ENCODE results near the gene CERT1.
A peak's percentile ranks its signal among the peaks of the same experiment; 100 is the strongest.

Gene CERT1

DNA sequence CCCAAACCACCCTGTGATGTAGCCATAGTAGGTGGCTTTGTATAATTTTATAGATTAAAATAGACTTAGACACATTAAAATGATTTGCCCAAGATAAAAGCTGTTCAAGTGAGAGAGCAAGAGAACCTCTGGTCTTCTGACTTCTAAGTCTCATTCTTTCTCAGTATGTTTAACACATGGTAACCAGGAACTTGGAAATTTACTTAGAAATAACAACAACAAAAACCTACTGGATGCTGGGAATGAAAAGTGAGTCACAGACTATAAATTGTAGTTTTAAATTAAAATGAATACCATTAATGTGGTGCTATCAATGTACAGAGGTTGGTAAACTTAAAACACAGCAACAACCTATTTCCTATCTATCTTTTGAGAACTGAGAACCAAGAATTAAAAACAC is 144.0 kb downstream of the CERT1 start (continued):
- TF ChIP-seq ZNF768 (tag by site-specific recombination; IDR thresholded peaks at IDR 0.05) = no peak
- TF ChIP-seq, protein P1, sequence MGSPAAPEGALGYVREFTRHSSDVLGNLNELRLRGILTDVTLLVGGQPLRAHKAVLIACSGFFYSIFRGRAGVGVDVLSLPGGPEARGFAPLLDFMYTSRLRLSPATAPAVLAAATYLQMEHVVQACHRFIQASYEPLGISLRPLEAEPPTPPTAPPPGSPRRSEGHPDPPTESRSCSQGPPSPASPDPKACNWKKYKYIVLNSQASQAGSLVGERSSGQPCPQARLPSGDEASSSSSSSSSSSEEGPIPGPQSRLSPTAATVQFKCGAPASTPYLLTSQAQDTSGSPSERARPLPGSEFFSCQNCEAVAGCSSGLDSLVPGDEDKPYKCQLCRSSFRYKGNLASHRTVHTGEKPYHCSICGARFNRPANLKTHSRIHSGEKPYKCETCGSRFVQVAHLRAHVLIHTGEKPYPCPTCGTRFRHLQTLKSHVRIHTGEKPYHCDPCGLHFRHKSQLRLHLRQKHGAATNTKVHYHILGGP (tag by site-specific recombination; IDR thresholded peaks at IDR 0.05) = no peak
- no peak for TF ChIP-seq ZNF664 (tag by site-specific recombination; IDR thresholded peaks at IDR 0.05)

DNA sequence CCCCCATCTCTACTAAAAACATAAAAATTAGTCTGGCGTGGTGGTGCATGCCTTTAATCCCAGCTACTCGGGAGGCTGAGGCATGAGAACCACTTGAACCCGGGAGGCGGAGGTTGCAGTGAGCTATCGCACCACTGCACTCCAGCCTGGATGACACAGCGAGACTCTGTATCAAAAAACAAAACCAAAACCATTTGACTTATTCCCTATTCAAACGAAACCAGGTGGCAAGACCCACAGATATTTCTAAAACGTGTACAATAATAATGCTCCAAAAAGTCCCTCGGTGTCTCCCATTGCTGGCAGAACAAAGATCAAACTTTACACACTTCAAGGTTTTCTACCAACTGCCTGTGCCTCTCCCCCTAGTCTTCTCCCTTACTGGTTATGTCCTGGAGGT is 144.6 kb downstream of the CERT1 start:
- H3K9me3 ChIP-seq (ENCODE audit: control insufficient read depth, insufficient read depth, low read depth, low read length) = no peaks in the 10 kb centered on the region
- H3K27ac ChIP-seq (ENCODE audit: extremely low read depth, low read depth, low read length) = no peak overlapping the region
- CTCF ChIA-PET = interaction anchor here (0.6 kb wide), 1 partner anchor 10 kb away, joined by 3 read pairs; no protein-coding TSS in a partner anchor
- peaks cover 0 to 14% of the 10 kb centered on the region in 2 experiments; a peak in 2 of 3 replicates for H3K36me3 ChIP-seq (ENCODE audit: control insufficient read depth in 2 of 2, insufficient read depth in 1 of 2, low read length in 2 of 2)
- no peak for TF ChIP-seq ZNF157 (tag by site-specific recombination; IDR thresholded peaks at IDR 0.05)
- TF ChIP-seq, protein P2, sequence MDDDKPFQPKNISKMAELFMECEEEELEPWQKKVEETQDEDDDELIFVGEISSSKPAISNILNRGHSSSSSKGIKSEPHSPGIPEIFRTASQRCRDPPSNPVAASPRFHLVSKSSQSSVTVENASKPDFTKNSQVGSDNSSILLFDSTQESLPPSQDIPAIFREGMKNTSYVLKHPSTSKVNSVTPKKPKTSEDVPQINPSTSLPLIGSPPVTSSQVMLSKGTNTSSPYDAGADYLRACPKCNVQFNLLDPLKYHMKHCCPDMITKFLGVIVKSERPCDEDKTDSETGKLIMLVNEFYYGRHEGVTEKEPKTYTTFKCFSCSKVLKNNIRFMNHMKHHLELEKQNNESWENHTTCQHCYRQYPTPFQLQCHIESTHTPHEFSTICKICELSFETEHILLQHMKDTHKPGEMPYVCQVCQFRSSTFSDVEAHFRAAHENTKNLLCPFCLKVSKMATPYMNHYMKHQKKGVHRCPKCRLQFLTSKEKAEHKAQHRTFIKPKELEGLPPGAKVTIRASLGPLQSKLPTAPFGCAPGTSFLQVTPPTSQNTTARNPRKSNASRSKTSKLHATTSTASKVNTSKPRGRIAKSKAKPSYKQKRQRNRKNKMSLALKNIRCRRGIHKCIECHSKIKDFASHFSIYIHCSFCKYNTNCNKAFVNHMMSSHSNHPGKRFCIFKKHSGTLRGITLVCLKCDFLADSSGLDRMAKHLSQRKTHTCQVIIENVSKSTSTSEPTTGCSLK (tag by site-specific recombination; IDR thresholded peaks at IDR 0.05) = no peak
- TF ChIP-seq SP7 (tag by site-specific recombination; IDR thresholded peaks at IDR 0.05) = no peak
- TF ChIP-seq ZNF169 (tag by site-specific recombination; IDR thresholded peaks at IDR 0.05) = no peak
- no peak for TF ChIP-seq YY1 (tag by site-specific recombination; IDR thresholded peaks at IDR 0.05)
- TF ChIP-seq SALL2 (tag by site-specific recombination; IDR thresholded peaks at IDR 0.05; ENCODE audit: borderline replicate concordance) = no peak
- no peaks in the 10 kb centered on the region for H3K4me1 ChIP-seq (ENCODE audit: control insufficient read depth, insufficient read depth, low read length)
- no peak overlapping the region for H3K4me3 ChIP-seq (ENCODE audit: low read depth, low read length)
- POLR2A ChIA-PET = interaction anchor here (0.6 kb wide), 1 partner anchor 27 kb away, joined by 4 read pairs; no protein-coding TSS in a partner anchor

DNA sequence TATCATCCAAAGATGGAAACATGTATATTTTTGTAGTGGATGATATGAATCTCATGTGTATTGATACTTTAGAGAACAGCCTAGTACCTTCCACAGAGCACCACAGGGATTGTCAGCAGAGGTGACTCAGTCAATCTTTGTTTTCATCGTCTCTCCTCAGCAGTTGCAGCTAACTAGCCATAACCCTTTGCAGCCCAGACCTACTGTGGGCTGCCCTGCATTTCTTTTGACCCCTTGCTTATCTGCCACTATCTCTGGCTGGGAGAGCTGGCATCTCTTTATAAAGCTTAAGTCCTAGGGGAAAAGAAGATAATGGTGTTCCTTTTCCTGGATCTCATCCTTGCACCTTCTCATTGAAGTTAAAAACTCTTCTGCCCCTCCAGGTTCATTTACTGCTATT is 145.7 kb downstream of the CERT1 start:
- ChIA-PET CTCF (no interaction called here), POLR2A (interaction anchor here (1.1 kb wide), 1 partner anchor 29 kb away, joined by 6 read pairs; the partner anchor contains the start of gene HMGCR)
- H3K4me3 ChIP-seq (ENCODE audit: low read depth, low read length) = no peak overlapping the region
- H3K27ac ChIP-seq (ENCODE audit: extremely low read depth, low read depth, low read length) = no peak overlapping the region
- H3K4me1 ChIP-seq (ENCODE audit: control insufficient read depth, insufficient read depth, low read length) = no peaks in the 10 kb centered on the region
- no peaks in the 10 kb centered on the region for H3K9me3 ChIP-seq (ENCODE audit: control insufficient read depth, insufficient read depth, low read depth, low read length)
- TF ChIP-seq ZNF10 (tag by site-specific recombination; IDR thresholded peaks at IDR 0.05) (0 out of 2 replicates have a peak, but pooled peaks have one; percentile 30), IKZF3 (tag by site-specific recombination; IDR thresholded peaks at IDR 0.05) (no peak), ZNF707 (tag by site-specific recombination; IDR thresholded peaks at IDR 0.05) (no peak)
- H3K36me3 ChIP-seq (ENCODE audit: control insufficient read depth in 2 of 2, insufficient read depth in 1 of 2, low read length in 2 of 2) = peaks cover 6 to 21% of the 10 kb centered on the region in 2 experiments

DNA sequence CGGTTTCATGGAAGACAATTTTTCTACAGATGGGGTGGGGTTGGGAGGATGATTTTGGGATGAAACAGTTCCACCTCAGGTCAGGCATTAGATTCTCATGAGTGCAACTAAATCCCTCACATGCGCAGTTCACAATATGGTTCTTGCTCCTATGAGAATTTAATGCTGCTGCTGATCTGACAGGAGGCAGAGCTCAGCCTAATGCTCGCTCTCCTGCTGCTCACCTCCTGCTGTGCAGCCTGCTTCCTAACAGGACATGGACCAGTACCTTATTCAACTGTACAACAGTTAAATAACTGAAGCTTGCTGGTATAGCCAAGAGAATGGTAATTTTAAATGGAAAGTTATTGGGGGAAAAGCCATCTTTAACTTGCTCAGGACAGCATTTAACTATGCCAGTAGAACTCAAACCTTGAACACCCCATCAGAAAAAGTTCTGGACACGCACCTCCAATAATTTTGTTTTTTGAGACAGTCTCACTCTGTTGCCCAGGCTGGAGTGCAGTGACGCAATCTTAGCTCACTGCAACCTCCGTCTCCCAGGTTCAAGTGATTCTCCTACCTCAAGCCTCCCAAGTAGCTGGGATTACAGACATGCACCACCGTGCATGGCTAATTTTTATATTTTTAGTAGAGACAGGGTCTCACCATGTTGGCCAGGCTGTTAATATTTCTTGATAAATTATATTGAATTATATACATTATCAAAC is 146.7 kb downstream of the CERT1 start:
- TF ChIP-seq, protein P3, sequence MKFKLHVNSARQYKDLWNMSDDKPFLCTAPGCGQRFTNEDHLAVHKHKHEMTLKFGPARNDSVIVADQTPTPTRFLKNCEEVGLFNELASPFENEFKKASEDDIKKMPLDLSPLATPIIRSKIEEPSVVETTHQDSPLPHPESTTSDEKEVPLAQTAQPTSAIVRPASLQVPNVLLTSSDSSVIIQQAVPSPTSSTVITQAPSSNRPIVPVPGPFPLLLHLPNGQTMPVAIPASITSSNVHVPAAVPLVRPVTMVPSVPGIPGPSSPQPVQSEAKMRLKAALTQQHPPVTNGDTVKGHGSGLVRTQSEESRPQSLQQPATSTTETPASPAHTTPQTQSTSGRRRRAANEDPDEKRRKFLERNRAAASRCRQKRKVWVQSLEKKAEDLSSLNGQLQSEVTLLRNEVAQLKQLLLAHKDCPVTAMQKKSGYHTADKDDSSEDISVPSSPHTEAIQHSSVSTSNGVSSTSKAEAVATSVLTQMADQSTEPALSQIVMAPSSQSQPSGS (tag by site-specific recombination; IDR thresholded peaks at IDR 0.05; ENCODE audit: low read depth) = no peak
- TF ChIP-seq GLIS1 (tag by site-specific recombination; IDR thresholded peaks at IDR 0.05) (peak; percentile 30; the same call in 1 of the 2 replicates), ZNF354C (tag by site-specific recombination; IDR thresholded peaks at IDR 0.05; ENCODE audit: borderline replicate concordance, low read depth) (no peak), OSR2 (tag by site-specific recombination; IDR thresholded peaks at IDR 0.05) (no peak), ZBTB17 (tag by site-specific recombination; IDR thresholded peaks at IDR 0.05) (no peak), ZIC2 (tag by site-specific recombination; IDR thresholded peaks at IDR 0.05) (peak; percentile 20; the same call in 1 of the 2 replicates)
- TF ChIP-seq, protein P4, sequence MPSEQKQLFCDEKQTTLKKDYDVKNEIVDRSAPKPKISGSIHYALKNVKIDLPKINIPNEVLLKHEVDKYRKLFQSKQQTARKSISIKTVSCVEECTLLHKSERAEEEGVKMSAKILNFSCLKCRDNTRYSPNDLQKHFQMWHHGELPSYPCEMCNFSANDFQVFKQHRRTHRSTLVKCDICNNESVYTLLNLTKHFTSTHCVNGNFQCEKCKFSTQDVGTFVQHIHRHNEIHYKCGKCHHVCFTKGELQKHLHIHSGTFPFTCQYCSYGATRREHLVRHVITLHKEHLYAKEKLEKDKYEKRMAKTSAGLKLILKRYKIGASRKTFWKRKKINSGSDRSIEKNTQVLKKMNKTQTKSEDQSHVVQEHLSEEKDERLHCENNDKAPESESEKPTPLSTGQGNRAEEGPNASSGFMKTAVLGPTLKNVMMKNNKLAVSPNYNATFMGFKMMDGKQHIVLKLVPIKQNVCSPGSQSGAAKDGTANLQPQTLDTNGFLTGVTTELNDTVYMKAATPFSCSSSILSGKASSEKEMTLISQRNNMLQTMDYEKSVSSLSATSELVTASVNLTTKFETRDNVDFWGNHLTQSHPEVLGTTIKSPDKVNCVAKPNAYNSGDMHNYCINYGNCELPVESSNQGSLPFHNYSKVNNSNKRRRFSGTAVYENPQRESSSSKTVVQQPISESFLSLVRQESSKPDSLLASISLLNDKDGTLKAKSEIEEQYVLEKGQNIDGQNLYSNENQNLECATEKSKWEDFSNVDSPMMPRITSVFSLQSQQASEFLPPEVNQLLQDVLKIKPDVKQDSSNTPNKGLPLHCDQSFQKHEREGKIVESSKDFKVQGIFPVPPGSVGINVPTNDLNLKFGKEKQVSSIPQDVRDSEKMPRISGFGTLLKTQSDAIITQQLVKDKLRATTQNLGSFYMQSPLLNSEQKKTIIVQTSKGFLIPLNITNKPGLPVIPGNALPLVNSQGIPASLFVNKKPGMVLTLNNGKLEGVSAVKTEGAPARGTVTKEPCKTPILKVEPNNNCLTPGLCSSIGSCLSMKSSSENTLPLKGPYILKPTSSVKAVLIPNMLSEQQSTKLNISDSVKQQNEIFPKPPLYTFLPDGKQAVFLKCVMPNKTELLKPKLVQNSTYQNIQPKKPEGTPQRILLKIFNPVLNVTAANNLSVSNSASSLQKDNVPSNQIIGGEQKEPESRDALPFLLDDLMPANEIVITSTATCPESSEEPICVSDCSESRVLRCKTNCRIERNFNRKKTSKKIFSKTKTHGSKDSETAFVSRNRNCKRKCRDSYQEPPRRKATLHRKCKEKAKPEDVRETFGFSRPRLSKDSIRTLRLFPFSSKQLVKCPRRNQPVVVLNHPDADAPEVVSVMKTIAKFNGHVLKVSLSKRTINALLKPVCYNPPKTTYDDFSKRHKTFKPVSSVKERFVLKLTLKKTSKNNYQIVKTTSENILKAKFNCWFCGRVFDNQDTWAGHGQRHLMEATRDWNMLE (tag by site-specific recombination; conservative IDR thresholded peaks at IDR 0.05; ENCODE audit: low read depth) = no peak
- Histone ChIP-seq H3K4me1 (ENCODE audit: control insufficient read depth, insufficient read depth, low read length) (no peaks in the 10 kb centered on the region), H3K9me3 (ENCODE audit: control insufficient read depth, insufficient read depth, low read depth, low read length) (no peaks in the 10 kb centered on the region), H3K4me3 (ENCODE audit: low read depth, low read length) (no peak overlapping the region), H3K36me3 (ENCODE audit: control insufficient read depth in 2 of 2, insufficient read depth in 1 of 2, low read length in 2 of 2) (peaks cover 16 to 31% of the 10 kb centered on the region in 2 experiments), H3K27ac (ENCODE audit: extremely low read depth, low read depth, low read length) (no peak overlapping the region)
- POLR2A ChIA-PET = interaction anchor here (0.9 to 1.1 kb wide), 2 partner anchors 28 to 146 kb away, joined by 3 to 6 read pairs; partner anchors contain the start of gene HMGCR
- CTCF ChIA-PET = interaction anchor here (0.5 to 1.2 kb wide), 3 partner anchors 287 to 947 kb away, joined by 3 to 6 read pairs (median 4); no protein-coding TSS in a partner anchor

Measured in HEK293 (cell line).